GM19238 (cell line): ENCODE results near the gene DMD.

Experiments used
- DNase-seq: peaks from one replicate; pipeline ENCODE4 v3.0.0; 2011; ENCODE audit warnings: low spot score; ENCODE audit not compliant: insufficient read length

The DMD gene

DNA sequence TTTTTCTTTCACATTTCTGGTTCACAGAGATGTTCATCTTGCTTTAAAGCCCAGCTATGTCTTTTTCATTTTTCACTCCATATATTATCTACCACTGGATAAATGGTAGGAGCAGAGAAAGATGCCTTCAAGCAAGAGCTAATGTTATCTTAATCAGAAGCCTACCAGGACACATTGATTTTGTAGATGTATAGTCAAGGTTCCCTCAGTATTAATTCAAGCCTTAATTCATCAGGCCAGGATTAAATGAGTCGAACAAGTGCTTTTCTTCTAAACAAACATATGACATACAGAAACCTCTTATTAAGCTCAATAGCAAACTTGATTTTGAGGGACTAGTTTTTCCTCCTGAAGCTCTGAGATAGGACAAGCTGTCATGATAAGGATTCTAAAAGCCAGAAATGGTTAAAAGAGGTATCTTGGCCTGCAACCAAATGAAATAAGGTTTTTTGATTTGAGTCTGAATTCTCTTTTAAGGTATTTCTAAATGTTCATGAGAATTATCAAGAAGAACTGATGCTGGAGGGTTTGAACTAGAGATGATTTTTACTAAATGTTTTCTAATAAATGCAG, 2057.8 kb downstream of the DMD start:
- no peak for DNase-seq

DNA sequence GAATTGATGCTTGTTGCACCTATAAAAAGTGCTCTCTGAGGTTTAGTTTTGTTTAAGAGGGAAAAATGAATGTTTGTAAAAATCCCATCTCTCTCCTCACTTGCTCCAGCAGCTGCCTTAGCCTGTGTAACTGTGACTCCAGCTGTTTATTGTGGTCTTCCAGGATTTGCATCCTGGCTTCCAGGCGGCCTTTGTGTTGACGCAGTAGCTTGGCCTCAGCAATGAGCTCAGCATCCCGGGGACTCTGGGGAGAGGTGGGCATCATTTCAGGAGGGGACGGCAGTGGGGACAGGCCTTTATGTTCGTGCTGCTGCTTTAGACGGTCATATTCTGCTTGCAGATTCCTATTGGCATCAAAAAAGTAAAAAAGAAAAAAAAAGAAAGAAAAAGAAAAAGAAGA, 2064.2 kb downstream of the DMD start:
- no peak for DNase-seq

DNA sequence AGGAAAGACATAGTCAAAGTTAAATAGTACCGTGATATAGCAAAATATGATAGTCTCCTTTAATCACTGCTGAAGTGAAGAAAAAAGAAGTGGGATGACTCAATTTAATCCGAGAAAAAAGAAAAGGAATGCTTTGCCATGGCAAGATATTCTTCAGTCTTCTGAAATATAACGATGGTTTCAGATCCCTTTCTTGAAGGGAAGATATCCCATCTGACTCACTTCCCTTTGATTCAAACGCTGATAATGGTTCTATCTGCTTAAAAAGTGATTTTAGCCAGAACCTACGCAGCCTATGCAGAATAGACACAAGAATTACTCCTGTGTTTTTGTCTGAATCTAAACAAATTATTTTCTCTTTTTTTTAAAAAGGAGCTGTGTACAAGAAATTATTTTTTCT, 2071.4 kb downstream of the DMD start:
- DNase-seq = no peak

DNA sequence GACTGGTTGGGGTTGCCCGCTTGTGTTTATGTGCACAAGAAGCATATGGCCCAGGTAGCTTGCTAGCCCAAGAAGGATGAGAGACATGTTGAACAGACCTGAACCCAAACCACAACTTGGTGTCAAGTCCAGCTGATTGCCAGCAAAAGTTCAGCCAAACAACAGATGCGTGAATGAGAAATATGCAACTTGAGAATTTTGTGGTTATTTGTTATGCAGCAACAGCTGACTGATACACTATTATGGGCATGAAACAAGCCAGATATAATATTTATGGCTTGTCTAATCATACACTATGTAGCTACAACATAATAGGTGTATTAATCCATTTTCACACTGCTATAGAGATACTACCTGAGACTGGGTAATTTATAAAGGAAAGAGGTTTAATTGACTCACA, 2073.2 kb downstream of the DMD start:
- DNase-seq = no peak

DNA sequence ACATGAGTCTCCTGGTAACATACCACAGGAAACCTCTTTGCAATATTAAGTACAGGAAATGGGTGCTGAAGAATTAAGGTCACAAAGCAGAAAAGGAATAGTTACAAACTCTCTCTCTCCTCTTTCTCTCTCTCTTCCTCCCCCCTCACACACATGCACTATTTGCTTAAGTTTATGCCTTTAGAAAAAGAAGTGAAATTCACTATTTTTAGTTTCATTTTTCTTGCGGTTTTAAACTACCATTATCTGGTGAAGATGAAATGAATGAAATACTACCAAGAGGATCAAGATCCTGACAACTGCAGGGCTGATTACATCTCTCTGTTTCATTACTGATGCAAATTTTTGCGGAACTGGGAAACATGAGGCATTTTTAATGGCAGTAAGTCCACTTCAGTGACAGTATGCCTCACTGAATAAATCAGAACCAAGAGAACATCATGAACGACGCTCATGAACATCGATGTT, 2075.2 kb downstream of the DMD start:
- peak; percentile 4 for DNase-seq

DNA sequence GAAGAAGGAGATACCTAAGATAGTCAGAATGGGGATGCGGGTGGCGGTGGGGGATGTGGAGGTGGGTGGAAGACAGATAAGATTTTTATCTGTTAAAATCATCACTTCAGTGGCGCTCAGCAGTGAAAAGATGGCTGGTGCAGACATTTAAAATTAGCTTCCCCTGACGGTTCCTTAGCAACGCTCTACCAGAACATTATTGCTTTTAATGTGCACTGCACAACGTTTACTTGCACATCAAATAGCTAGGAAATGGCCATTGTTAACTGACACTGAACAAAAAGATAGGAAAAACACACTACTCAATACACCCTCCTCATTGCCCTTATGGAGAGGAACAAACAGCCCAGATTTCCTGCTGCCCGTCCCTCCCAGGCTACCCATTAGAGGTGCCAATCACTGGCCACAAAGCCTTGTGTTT, 2078.5 kb downstream of the DMD start:
- no peak for DNase-seq

DNA sequence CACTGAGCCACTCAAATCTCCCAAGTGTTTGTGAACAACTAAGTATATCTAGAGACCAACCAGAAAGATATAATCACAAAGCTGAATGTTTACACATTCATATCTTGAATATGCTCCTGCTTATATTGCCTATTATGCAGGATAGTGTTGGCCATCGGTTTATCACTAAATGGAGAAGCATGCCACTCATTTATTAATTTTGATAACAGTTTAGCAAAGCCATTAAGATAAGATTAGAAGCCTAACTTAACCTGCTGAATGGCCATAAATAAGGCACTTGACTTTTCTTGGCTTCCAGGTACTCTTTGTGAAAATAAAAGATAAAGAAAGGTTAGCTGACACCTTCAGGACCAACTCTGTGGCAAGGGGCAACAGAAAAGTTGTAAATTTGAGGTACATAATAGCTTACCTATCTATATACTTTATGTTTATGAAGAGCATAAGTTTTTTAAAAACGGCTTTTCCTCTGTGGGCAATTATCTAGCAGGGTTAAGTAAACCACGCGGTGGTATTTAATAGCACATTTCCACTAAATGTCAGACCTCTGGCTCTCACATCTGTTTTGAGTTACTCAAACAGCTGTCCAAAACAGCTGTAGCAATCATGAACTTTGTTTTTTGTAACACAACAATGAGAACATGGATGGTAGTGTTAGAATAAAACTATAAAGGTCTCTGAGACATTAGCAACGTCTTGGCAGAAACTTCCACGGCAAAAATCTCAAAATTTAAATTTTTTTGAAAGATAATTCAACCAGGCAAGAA, 2080.7 kb downstream of the DMD start:
- no peak for DNase-seq

DNA sequence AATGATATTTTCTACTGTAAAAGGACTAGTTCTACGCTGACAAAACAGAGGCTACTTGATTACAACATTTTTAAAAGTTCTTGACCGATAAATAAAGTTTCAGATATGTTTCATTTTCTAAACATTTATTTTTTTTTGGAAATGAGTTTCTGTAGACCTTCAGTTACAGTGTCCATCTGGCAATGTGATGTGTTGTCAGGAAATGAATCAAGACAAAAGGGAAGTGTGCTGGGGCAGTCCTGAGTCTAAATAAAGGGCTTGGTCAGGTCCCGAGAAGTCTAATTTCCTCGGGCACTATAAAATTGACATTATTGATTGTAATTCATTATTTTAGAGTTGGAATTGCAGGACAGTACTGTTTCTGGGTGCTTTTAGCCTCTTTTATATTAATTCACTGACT, 2082.5 kb downstream of the DMD start:
- no peak for DNase-seq

DNA sequence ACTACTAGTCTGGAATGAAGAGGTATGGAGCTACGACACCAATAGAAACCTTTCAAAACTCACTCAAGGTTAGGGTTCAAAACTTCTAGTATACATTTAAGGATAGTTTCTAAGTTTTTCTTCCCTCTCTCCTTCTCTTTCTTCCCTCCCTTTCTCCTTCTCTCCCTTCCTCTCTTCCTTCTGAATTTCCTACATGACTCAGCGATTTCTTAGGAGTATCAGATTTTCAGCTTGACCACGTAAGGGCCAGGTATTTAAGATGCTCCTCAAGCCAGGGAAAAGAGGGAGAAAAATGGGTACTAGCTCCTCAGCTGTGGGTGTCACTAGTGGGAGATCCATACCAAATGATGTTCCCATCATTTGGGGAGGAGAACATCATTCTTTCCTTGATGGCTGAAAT, 2083.6 kb downstream of the DMD start:
- no peak for DNase-seq

DNA sequence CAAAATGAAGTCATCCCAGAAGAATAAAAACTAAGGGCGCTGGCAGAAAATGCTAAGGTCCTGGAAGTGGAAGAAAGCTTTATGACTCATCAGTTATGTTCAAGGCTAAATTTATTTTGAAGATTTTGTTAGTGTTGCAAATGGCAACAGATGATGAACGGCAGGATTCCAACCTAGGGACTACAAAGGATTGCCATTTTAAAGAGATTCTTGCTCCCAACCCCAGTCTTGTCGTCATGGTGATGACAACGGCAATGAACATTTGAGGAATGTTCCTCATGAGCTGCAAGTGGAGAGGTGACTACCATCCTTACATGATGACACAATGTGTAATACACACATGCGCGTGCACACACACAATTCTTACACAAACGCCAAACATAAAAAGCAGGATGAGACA, 2085.1 kb downstream of the DMD start:
- no peak for DNase-seq

DNA sequence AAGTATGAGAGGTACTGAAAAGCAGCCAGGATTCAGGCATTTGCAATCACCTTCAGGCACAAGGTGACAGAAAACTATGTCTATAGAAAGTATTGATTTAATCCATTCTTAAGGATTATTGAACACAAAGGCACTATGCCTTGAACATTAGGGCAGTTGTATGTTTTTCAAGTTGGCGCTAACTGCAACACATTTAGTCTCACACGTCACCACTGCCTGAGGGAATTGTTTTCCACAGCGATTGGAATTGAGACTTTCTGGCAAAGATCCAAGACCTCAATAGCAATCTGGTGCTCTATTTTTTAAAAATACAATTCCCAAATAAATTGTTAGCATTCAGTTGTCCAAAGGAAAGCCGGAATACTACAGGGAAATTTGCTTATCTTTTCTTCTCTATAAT, 2086.8 kb downstream of the DMD start:
- no peak for DNase-seq

DNA sequence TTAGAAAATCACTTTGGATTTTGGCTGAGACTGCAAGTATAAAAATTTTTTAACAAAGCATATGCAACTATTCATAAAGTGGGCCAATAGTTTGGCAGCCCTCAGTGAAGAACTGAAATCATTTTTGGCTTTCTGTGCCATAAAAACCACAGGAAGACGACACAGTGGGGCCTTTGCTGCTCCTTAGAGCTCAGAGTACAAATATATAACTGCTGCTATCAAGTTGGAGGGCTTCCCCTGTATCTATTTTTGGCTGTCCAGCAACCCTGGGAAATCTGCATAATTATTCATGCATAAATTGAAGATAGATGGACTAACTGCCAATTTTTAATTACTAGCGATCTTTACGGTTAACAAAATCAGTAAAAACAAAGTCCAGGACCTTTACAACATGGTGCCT, 2088.0 kb downstream of the DMD start:
- DNase-seq = no peak

DNA sequence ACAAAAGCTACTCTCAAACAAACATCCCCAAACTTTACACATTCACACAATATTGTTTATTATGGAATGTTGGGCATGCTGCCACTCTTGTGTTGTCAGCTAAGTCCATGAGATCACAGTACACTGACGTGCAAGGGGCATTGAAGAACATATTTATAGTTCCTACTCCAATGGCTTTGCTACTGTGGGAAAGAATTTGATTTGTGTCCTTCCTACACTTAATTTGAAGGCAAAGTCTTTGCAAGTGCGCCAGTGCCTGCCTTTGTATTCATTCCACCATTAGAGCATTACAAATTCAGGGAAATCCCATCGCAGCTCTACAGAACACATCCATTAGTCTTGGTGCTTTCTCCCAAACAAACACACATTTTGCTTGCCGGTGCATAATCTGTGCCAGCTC, 2094.1 kb downstream of the DMD start:
- no peak for DNase-seq

DNA sequence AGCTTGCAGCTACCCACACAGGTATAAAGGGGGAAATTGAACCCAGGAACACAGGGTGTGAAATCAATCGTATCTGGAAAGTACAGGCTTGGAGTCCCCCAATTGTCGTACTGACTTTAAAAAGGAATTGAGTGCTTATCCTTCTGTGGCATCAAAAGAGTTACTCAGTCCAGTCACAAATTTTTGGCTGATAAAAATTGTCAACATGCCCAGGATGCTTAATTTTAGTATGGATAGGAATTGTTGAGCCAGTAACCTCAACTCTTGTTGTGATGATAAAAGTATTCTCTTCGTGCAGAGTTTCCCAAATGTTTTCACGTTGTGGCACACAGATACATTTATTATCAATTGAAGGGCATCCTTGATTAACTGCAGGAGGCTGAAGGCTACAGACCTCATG, 2096.0 kb downstream of the DMD start:
- no peak for DNase-seq

DNA sequence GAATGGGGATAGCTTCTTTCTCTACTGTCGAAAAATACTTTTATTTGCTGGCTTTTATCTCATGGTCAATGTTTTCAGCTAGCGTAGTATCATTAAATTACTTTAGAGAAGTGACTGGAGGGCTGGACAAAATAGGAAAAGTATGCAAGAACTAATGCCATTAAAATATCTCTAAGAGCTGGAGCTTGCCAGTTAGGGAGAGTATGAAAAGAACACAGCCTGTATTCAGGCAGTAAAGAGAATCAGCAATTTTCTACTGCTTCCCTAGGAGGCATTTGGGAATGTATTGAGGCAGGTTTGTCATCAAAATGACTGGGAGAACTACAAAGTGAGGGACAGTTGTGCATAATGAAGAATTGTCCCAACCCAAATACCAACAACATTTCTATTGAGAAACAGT, 2096.5 kb downstream of the DMD start:
- no peak for DNase-seq

DNA sequence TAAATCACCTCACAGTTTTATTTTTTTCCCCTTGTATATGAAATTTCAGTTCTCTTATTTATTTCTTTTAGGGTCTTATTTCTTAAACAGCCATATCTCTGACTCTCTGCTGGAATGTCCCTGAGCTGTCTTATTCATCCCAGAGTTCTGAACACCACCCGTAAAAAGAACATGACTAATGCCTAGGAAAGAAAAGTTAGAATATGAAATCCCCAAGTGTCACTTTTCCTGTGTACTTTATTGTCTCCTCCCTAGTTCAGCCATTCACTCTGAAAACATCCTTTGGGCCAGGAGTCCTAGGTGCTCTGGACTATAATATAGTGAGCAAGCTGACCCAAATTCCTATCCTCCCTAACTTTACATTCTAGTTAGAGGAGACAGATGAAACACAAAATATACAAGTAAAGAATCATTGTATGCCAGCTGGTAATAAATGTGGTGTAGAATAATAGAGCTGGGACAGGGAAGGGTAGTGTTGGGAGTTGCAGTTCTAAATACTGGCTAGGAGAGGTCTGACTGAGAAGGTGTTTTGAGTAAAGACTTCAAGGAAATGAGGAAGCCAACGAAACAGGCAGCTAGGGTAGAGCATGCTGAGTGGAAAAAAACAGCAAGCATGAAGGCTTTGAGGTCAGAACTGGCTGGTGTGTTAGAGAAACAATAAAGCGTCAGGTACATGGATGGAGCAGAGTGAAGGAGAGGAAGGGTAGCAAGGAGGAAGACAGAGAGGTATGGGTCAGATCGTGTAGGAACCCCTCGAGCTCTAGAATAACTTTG, 2098.9 kb downstream of the DMD start:
- DNase-seq = no peak

DNA sequence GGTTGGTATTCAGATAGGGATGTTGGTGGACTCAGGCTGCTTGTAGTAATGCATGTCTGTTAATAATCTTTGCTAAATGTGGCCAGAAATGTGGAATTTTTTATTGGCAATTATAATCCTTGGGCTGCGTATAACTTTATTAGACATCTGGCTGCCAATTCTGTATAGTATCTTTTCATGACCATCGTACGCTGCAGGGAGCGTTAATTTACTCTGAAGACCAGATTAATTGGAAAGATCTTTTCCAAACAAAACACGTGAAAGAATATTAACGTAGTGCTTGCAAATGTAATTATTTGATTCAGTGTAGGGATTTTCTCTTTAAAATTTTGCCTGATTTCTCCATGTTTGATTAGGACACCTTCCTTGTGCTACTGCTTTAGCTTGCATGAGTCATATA, 2100.7 kb downstream of the DMD start:
- no peak for DNase-seq

DNA sequence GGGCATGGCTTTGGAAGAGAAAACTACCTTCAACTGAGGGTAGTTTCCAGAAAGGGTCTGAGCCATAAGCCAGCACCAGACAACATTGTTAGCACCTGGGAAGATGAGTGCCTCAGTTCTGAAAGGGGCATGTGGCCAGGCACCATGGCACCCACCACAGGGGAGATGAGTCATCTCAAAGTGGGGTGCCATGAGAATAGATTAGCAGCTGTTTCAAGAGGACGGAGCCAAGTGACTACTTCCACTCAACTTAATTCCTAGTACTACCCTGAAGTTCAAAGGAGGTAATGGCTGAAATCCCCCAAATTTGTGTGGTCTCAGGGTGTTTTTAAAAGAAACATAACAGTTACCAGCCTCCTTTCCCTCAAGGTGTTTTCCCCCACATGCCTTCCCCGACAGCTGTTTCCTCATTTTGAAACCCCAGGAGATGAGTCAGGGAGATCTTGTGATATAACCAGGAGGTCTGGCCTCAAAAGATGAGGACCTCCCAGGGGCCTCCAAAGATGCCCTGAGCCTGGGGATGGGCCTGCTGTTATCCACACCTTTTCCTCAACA, 2111.7 kb downstream of the DMD start:
- no peak for DNase-seq

DNA sequence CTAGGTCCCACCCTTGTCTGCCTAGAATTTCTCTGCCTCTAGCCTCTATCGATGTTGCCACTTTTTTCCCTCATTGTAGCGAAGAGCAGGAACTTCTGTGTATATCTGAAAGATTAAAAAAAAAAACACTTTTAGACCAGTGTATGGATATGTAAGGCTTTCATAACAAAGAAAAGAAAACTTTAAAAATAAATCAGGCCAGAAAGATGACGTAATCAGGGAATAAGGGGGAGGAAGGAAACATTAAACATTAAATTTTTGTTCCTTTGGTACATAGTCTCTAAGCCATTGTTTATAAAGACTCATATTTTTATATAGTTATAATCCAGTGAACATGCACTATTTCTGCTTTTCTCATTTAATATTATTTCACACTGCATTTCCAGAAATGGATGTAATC, 2113.3 kb downstream of the DMD start:
- no peak for DNase-seq

DNA sequence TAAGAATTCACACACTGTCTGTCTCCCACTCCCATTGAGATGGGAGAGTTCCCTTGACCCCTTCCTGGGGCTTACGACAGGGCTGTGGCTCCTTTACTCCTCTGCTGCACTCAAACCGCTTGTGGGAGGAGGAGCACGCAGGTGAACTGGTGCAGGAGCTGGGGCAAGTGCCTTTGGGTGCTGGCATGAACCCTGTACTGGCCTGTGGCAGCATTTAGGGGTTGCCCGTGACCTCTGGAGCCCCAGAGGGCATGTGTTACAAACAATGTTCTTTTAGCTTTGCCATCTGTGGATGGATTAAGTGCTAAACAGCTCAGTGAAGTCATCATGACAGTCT, 2117.7 kb downstream of the DMD start:
- DNase-seq = no peak

DNA sequence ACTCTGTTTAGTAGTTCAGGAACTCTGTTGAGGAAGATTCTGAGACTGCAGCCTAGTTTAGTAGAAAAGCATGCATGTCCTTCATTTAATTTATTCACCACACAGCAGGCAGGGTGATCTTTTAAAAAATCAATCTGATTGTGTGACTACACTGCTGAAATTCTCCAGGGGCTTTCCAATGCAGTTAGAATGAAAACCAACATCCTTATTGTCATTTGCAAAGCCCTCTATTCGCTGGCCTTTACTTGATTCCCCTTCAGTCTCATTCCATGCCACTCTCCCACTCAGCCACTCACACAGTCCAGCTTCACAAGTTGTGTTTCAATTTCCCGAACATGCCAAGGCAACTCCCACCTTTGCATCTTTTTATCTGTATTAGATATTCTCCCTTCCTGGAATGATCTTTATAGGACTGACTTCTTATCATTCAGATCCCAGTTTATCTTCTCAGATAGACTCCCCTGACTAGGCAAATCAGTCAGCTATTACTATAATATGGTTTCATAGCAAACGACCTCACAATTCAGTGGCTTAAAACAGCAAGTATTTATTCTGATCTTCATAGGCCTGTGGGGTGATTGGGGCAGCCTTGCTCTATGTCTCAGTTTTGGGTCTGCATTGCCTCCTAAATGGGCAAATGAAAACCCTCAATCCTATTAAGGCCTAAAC, 2118.2 kb downstream of the DMD start:
- DNase-seq = no peak

DNA sequence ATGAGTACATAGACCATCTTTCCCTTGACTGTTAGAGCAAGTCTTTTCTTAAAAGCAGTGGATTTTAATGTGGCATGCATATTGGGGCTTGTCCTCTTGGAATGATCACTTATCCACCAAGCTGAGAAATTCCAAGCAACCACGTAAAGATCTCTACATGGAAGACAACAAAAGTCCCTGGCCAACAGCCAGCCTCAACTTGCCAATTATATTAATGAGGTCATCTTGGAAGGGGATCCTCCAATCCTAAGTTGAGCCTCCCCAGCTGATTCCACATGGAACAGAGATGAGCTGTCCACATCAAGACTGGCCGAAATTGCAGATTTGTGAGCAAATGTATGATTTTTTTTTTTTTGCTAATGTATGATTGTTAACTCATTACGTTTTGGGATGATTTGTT, 2118.9 kb downstream of the DMD start:
- DNase-seq = no peak
